DMS 273 treated with DMSO at 0.1 percent for 48 hours (cell line): ENCODE measurements around the gene SLC52A1.
A peak's percentile ranks its signal among the peaks of the same experiment; 100 is the strongest.
"Not testable (repeated sequence)": the region's sequence is repeated elsewhere in the genome, so short reads cannot be mapped to it uniquely, and the experiment has no call there.

Source experiments
- DNase-seq: peaks from one replicate; lab custom pipeline; 2025; lab: John Stamatoyannopoulos, UW

The SLC52A1 gene

DNA sequence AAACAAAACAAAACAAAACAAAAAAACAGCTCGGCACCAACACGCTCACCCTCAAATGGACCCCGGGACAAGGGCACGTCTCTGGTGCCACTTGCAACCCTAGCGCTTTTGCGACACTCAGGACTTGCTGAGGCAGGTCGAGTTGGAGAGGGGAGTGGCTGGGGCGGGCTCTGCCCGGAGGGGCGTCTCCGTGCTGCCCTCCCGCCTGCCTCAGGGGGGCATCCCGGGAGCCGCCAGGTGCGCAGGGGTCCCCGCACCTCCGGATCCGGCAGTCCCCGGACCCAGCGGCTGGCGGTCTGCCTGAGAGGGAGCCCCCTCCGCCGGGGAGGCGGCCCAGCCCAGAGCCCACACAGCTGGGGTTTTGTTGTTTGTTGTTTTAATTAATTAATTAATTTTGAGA is at the start of gene SLC52A1:
Gene SLC52A1 (minus strand): TSS at position 112 of the 400 bp plus-strand sequence. CDS start 820 bp downstream, outside the sequence.
- no peak for DNase-seq

DNA sequence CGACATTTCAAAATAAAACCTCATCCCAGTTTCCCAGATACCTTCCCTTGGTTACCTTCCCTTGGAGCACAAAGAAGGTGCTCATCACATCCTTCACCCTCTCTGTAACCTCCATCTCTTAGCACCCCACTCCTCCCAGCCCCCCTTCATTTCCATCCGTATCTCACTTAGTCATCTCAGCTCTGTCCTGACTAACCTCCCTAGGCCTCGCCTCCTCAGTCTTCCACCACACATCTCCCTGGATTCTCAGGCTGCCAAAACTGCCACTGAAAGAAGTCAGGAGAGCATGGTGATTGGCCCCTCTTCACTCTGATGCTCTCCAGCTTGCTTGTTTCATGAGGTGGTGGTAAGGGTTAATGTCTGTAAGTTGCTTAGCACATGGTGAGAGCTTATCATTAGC is 45.4 kb upstream of the SLC52A1 start:
- no peak for DNase-seq

DNA sequence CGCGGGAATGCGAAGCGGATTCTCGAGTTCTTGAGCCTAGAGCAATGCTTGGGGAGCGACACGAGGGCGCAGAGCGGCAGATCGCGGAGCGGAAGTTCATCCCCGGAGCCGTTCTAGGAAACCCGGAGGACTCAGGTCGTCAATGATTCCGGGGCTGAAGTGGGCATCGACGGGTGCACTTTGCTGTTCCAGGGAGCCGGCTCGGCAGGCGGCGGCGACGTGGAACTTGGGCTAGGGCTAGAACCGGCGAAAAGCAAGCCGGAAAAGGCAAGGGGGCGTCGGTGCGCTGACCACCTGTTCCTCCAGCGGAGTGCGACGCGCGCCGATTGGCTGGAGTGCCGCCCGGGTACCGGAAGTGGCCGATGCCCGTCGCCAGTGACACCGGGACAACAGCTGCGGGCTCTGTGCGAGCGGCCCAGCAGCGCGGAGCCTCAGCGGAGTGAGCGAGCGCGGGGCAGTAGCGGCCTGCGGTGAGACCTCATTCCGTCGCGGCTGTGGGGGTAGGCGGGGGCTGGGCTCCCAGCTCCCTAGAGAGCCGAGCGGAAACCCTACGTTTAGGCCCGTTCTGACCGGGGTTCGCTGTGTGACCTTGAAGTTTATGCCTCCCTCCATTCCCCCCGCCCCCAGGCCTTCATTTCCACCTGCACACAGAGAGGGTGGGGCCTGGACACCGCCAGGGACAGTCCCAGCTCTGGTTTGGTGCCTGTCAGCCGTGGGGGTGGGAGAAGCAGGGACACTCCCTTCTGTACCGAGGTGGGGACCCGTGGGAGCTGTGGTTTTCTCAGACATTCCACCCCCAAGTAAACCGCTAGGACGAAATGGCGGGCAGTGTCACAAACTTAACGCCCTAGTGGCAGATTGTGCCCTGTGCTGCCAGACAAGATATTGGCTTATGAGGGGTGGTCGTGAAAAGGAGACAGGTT is 43.1 kb upstream of the SLC52A1 start, which contains the start of gene ZFP3:
Gene ZFP3 (plus strand): TSS at position 362 of the 923 bp plus-strand sequence. CDS start 13,038 bp downstream, outside the sequence.
- DNase-seq: peak; percentile 69

DNA sequence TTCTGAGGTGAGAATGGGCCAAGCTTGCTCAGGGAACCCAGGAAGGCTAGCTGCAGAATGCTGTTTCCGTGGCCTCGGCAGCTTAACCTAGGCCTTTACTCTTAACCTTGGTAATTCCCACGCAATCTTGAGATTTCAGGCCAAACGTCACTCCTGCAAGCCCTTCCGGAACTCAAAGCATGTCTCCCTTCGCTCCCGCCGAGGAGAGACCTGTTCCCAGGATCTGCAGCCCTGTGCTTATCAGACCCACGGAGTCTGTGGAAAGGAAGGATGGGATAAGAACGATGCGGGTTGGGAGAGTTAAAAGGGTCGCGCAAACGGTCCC is 42.5 kb upstream of the SLC52A1 start:
- DNase-seq: no peak

DNA sequence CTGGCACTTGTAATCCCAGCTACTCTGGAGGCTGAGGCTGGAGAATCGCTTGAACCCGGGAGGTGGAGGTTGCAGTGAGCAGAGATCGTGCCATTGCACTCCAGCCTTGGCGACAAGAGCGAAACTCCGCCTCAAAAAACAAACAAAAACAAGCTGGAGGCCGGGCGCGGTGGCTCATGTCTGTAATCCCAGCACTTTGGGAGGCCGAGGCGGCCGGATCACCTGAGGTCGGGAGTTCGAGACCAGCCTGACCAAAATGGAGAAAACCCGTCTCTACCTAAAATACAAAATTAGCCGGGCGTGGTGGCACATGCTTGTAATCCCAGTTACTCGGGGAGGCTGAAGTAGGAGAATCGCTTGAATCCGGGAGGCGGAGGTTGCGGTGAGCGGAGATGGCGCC is 42.0 kb upstream of the SLC52A1 start:
- DNase-seq: not testable (repeated sequence)

DNA sequence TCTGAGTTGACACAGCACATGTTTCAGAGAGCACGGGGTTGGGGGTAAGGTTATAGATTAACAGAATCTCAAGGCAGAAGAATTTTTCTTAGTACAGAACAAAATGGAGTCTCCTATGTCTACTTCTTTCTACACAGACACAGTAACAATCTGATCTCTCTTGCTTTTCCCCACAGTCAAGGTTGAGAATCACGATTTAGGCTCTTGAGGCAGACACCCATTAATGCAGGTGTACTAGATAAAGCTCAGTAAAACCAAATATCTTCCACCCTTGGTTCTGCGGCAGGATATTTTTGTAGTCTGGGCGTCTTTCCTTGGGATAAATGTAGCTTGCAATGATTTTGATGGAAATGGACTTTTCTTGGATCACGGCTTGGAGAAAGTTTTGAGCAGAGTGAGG is 40.2 kb upstream of the SLC52A1 start:
- not testable (repeated sequence) for DNase-seq

DNA sequence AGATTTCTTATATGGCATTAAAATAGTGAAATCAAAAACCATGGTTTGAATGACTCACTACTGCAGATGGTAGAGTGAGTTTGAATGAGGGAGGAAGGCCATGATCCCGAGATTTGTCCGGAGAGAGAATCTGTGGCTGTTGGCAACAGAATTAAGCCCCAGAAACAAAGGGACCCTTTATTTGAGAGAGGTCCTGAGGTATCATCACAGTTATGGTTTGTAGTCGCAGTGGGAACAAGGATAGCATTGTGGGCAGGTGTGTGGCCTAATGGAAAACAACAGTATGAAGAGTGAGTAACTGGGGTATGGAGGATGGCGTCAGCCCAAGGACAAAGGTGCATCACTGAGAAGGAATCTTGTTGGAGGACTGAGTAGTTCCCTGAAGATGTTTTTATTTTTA is 34.5 kb upstream of the SLC52A1 start:
- no peak for DNase-seq

DNA sequence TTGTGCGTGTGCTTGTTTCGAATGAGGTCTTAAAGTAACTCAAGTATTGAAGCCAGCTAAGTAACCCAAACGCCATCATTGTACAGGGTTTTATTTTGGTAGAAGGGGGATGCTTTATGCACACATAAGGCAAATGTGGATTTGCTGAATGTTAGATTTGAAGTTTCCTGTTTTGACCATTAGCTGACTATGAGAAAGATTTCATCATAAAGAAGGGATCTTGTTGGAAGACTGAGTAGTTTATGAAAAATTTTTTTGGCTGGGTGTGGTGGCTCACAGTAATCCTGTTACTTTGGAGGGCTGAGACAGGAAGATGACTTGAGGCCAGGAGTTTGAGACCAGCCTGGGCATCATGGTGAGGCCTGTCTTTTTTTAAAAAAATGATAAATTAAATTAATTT is 33.0 kb upstream of the SLC52A1 start:
- DNase-seq: no peak

DNA sequence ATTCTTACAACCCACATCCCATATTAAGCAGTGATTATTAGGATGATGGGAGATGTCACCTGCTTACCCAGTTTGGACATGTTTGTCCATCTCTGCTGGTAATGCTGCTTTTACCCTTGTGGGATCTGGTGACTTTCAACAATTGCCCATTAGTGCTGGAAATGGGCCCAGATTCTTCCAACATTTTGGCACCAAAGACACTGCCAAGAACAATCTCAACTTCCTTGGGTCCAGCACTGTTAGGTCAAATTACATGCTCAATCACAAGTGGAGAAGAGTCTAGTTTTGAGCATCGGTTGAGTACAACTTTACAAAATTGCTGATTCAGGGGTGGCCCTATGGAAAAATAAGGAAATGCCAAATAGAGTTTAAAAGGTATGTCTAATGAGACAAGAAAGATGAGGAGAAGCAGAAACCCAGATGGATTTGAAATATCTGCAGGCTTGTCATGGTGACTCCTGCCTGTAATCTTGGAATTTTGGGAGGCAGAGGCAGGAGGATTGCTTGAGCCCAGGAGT is 30.1 kb upstream of the SLC52A1 start:
- DNase-seq: no peak

DNA sequence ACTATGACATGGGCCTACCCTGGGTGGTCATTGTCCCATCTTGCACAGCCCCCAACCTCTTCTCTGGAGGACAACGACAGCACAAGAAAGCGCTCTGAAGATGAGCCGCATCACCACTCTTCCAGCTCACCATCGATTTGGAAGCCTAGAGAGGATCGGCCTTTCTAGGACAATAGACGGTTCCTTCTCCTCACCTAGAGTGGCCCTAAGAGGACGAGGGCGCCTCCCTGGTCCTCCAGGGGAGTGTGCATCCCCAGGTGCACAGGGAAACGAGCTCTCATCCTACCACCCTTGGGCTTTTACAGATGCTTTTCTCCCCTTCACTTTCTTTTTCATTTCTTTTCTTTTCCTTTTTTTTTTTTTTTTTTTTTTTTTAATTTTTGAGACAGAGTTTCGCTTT is 20.3 kb upstream of the SLC52A1 start:
- DNase-seq: no peak

DNA sequence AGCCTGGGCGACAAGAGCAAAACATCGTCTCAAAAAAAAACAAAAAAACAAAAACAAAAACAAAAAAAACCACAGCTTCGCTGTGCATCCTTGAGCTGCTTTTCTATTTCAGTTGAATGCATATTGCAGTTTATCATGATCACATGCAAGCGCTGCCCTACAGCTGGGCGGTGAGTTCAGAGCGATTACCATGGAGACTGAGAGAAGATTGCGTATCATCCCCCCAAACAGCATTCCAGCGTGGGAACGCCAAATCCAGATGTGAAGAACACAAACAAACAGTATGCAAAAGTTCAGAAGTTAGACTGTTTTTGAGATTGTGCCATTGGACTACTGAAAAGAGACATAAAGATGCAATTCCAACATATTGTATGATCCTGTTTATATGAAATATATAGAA is 15.1 kb upstream of the SLC52A1 start:
- no peak for DNase-seq

DNA sequence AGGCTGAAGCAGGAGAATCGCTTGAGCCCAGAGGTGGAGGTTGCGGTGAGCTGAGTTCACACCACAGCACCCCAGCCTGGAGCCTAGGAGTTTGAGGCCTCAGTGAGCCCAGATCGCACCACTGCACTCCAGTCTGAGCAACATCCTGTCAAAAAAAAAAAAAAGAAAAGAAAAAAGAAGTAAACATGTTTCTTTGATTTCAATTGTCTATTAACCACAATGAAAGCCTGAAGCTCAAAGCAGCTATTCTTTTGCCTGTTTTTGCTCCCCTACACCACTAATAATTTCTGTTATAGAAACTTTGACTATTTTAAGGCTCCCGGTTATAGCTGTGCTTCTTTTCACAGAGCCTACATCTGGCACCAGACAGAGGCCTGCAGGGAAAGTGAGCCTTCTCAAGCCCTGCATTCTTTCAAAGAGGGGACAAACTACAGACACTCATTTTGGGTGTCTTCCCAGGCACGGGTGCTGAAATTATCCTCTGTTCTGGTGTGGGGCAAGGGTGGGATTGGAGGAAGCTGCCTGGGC is 14.2 kb upstream of the SLC52A1 start:
- no peak for DNase-seq

DNA sequence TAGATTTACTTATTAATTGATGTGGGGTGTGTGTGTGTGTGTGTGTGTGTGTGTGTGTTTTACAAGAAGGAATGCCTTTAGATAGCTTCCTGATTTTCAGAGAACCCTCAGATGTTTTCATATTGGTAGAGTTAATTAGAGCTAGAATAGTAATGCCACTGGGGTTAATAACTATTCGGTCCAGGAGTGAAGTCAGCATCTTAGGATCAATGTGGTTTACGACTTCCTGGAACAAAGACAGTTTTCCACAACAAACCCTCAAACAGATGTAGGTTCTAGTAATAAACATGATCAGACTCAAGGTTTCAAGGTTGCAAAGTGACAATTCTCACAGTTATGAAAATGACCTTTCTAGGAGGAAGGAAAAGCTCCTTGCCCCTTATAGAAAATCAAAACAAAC is 12.2 kb upstream of the SLC52A1 start:
- no peak for DNase-seq

DNA sequence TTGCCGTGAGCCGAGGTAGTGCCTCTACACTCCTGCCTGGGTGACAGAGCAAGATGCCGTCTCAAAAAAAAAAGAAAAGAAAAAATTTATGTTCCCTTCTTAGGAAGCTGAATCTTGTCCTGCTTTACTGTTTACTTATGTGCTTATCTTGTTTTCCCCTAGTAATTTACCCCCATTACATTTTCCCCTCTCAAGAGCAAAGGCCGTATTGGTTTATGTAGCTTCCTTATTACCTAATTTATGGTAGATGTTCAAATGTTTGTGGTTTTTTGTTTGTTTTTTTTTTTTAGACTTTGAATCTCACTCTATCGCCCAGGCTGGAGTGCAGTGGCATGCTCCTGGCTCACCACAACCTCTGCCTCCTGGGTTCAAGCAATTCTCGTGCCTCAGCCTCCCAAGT is 10.3 kb upstream of the SLC52A1 start:
- no peak for DNase-seq

DNA sequence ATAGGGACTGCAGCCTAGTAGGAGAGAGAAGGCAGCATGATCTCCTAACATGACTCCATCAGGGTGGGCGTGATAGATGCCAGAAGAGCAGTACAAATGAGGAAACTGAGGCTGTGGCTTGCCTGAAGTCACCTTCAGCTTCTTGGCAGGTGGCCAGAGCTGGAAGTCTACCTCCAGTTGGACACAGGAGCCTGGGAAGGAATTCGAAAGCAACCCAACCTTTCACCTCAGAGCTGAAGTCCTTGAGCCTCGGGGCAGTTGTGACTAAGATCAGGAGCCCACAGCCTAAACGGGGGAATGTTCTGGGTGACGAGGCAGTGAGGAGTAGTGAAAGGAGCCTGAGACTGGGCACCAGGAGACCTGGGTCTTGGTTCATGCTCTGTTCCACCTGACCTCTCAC is 9.4 kb upstream of the SLC52A1 start:
- DNase-seq: no peak

DNA sequence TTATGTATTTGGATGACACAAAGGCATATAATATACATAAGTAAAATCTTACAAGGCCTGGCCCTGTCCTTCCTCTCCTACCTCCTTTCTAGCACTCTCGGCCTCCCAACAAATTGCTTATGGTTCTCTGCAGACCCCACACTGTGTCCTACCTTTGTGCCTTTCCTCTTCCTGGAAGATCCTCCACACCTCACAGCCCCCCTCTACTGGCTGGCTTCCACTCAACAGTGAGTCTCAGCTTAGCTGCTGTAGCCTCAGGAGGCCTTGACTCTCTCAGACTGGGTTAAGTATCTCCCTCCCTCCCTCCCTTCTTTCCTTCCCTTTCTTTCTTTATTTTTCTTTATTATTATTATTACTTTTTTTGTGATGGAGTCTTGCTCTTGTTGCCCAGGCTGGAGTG is 8.3 kb upstream of the SLC52A1 start:
- no peak for DNase-seq

DNA sequence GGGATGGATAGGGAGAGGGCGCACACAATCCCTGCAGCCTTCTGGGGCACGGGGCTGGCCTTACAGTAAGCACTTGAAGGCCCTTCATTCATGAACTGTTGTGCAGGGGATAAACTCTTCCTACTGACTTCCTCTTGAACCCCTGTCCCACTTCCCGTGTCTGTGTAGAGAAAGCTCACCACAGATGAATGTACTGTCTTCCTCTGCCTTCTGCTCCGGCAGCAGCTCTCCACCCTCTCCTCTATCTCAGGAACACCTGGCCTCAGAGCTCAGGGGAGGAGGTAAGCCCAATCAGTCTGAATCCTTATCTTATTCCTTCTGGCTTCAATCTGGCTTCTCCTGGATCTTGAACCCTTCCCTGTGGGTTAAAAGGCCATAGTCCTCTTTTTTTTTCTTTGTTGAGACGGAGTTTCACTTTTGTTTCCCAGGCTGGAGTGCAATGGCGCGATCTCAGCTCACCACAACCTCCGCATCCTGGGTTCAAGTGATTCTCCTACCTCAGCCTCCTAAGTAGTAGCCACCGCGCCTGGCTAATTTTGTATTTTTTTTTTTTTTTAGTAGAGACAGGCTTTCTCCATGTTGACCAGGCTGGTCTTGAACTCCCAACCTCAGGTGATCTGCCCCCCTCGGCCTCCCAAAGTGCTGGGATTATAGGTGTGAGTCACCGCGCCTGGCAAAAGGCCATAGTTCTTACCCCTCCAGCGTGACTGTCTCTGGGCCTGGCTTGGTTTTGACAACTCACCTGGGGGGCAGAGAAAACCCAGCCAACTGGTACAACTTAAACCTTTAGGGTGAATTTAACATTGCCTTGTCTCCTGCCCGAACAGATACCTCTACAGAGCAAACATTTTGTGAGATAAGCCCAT is 7.2 kb upstream of the SLC52A1 start:
- DNase-seq: no peak

DNA sequence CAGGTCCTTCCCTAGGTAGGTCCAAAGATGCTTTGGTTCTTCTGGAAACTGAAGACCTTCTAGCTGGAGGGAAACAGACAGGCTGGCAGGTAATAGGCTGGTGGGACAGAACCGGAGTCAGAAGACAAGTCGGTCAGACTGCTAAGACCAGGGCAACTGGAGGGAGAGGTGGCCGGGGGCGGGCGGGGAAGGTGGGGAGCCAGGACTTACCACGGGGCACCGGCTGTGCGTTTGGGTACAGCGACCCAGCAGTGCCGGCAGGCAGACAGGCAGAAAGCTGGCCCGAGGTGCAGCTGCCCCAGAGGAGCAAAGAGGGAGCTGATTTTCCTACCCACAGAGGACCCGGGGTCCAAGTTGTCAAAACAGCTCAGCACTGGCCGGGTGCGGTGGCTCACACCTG is 575 bp downstream of the SLC52A1 start:
- DNase-seq: no peak

DNA sequence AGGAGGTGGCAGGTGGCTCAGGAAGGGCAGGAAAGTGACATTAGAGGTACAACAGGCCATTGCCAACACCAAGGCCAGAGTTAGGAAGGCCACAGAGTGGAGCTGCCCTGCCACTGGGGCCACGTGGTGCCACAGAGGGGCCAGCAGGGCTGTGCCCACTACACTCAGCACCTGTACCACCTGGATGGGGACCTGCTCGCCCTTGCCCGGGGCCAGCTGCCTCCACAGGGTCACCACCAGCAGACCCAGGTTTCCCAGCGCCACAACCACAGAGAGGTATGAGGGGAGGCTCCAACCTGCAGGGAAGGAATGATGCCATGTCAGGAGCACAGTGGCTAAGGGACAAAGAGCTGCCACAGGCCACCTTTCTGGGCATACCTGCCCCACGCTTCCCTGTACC is 1.2 kb downstream of the SLC52A1 start:
- DNase-seq: no peak

DNA sequence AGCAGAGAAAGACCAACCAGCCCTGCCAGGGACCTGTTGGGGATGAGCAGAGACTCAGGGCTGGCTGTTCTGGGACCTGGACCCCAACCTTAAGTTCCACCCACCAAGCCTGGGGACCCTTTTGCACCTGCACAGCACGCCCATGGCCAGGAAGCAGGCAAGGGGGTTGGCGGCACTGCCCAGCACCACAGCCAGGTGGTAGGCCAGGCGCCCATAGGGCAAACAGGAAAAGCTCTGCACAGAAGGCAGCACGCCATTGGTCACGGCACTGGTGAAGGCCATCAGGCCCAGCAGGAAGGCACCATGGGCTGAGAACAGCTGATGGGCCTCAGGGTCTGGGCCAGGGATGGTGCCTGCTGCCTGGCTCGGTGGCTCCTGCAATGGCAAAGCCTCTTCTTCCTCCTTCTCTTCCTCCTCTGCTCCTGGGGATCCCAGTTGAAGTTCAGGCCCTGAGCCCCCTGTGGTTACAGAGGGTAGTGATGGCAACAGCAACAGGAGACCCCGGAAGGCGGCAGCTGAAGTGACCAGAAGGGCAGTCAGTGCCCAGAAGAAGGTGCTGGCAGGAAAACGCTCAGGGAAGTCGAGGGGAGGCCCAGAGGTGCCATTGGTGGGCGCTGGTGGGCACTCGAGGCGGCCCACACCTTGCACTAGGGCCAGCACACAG is 1.7 kb downstream of the SLC52A1 start:
- no peak for DNase-seq

DNA sequence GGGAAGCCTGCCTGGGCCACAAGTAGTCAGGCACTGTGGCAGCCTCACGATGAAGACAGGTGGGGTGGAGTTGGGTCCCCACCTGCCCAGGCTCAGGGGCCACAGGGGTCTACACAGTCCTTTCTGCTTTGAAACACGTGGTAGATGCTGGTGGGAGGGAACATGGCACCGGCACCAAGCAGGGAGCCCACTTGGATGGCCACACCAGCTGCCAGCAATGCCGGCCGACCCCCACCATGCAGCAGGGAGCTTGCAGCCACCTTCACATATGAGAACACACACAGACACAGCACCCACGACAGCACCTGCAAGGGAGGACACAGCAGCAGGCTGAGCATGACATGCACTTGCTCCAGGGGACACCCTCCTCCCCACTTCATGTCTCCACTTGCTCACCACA is 2.4 kb downstream of the SLC52A1 start:
- DNase-seq: no peak
